IgD-negative memory B cell (primary cell): ENCODE data around the gene PHF21A. TPM values are rescaled to one million over a fixed set of nuclear protein-coding genes. Genes with fewer than 3 reads are reported as not detected.
A peak's percentile ranks its signal among the peaks of the same experiment; 100 is the strongest.
"Not testable (repeated sequence)": the region's sequence is repeated elsewhere in the genome, so short reads cannot be mapped to it uniquely, and the experiment has no call there.

Source experiments
- H3K27ac Mint-ChIP-seq, 3 donors: one replicate each; pipeline ENCODE4 v1.8.0; 2020 to 2022; ENCODE audit warnings: mild to moderate bottlenecking in 3 of 3, mixed read lengths in 3 of 3, moderate library complexity in 1 of 3
- H3K27me3 Mint-ChIP-seq: one replicate; pipeline ENCODE4 v1.8.0; 2021; ENCODE audit warnings: mixed read lengths
- H3K36me3 Mint-ChIP-seq: one replicate; pipeline ENCODE4 v1.8.0; 2020; ENCODE audit warnings: mild to moderate bottlenecking, mixed read lengths
- H3K4me1 Mint-ChIP-seq, 3 donors: one replicate each; pipeline ENCODE4 v1.8.0; 2020 to 2022; ENCODE audit warnings: mixed read lengths in 3 of 3, mild to moderate bottlenecking in 1 of 3
- H3K4me3 Mint-ChIP-seq, 4 donors: one replicate each; pipeline ENCODE4 v1.8.0; 2020 to 2022; ENCODE audit warnings: mild to moderate bottlenecking in 4 of 4, mixed read lengths in 4 of 4, moderate library complexity in 3 of 4
- H3K9me3 Mint-ChIP-seq, 3 donors: one replicate each; pipeline ENCODE4 v1.8.0; 2020 to 2021; ENCODE audit warnings: mixed read lengths in 3 of 3, mild to moderate bottlenecking in 1 of 3
- polyA plus RNA-seq: library from polyadenylated mRNA; unstranded; fragments of 300-500 nt; fragmentation: Illumina TruSeq; gene quantifications from one replicate; pipeline ENCODE4 v1.2.3, GENCODE V29; 2021

The PHF21A gene
- polyA plus RNA-seq, 1 donor from 2014 or later, result 17.2 TPM

GRCh38 chr11:46014168-46014567 lies 107.1 kb downstream of the PHF21A start:
- H3K27me3 Mint-ChIP-seq, H3K4me1 Mint-ChIP-seq, H3K4me3 Mint-ChIP-seq, H3K36me3 Mint-ChIP-seq, H3K27ac Mint-ChIP-seq, H3K9me3 Mint-ChIP-seq: not testable (repeated sequence)

GRCh38 chr11:46012185-46012584 lies 109.1 kb downstream of the PHF21A start:
- Mint-ChIP-seq H3K36me3 (no peaks in the 10 kb centered on the region), H3K4me1 (no peaks in the 10 kb centered on the region), H3K27ac (peak overlapping the region in 1 of 3 donors; percentile 0), H3K27me3 (no peaks in the 10 kb centered on the region), H3K4me3 (no peak overlapping the region), H3K9me3 (no peaks in the 10 kb centered on the region)

- peaks cover 2 to 6% (median 2%) of the 10 kb centered on the region in 3 donors for H3K4me1 Mint-ChIP-seq
- H3K4me3 Mint-ChIP-seq, result no peak overlapping the region
- H3K9me3 Mint-ChIP-seq, result no peaks in the 10 kb centered on the region
- no peak overlapping the region for H3K27ac Mint-ChIP-seq
- H3K27me3 Mint-ChIP-seq, result no peaks in the 10 kb centered on the region
- H3K36me3 Mint-ChIP-seq, result no peaks in the 10 kb centered on the region
Measured at GRCh38 chr11:46010100-46010499, 111.2 kb downstream of the PHF21A start.

- Mint-ChIP-seq H3K36me3 (no peaks in the 10 kb centered on the region), H3K9me3 (no peaks in the 10 kb centered on the region), H3K27me3 (no peaks in the 10 kb centered on the region), H3K27ac (no peak overlapping the region), H3K4me3 (no peak overlapping the region), H3K4me1 (peaks cover 2 to 6% (median 3%) of the 10 kb centered on the region in 3 donors)
Measured at GRCh38 chr11:46009647-46010046, 111.6 kb downstream of the PHF21A start.

- Mint-ChIP-seq H3K4me1 (peaks cover 2 to 6% (median 4%) of the 10 kb centered on the region in 3 donors), H3K4me3 (no peak overlapping the region), H3K27me3 (no peaks in the 10 kb centered on the region), H3K9me3 (no peaks in the 10 kb centered on the region), H3K36me3 (no peaks in the 10 kb centered on the region), H3K27ac (peak overlapping the region in 1 of 3 donors; percentile 48)
Measured at GRCh38 chr11:46006418-46007070, 114.7 kb downstream of the PHF21A start.

- Mint-ChIP-seq H3K27ac (no peak overlapping the region), H3K4me1 (peaks cover 2 to 6% (median 4%) of the 10 kb centered on the region in 3 donors), H3K36me3 (no peaks in the 10 kb centered on the region), H3K9me3 (no peaks in the 10 kb centered on the region), H3K4me3 (no peak overlapping the region), H3K27me3 (no peaks in the 10 kb centered on the region)
Measured at GRCh38 chr11:46003572-46003971, 117.7 kb downstream of the PHF21A start.

DNA sequence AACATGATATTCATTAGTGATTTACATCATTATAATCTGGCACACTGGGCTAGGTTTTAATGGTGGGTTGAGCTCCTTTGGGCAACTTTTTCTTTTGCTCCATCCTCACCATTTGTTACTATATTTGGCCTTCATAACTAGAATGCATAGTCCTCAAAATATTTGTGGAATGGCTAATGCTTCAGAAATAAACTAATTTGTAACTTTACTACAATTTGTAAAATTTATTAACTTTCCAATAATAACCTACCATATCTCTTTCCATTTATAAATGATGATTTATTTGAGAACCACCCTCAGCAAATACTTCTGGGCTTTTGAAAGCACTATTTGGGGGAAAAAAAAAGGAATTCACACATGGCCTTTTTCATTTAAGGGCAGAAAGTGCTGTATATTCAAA lies 119.1 kb downstream of the PHF21A start:
- Mint-ChIP-seq H3K27me3 (no peaks in the 10 kb centered on the region), H3K27ac (no peak overlapping the region), H3K4me1 (peaks cover 2 to 9% (median 4%) of the 10 kb centered on the region in 3 donors), H3K9me3 (no peaks in the 10 kb centered on the region), H3K4me3 (no peak overlapping the region), H3K36me3 (no peaks in the 10 kb centered on the region)

- Mint-ChIP-seq H3K4me1 (peaks cover 2 to 7% (median 4%) of the 10 kb centered on the region in 3 donors), H3K36me3 (no peaks in the 10 kb centered on the region), H3K27ac (no peak overlapping the region), H3K9me3 (no peaks in the 10 kb centered on the region), H3K4me3 (no peak overlapping the region), H3K27me3 (no peaks in the 10 kb centered on the region)
Measured at GRCh38 chr11:46001448-46001914, 119.8 kb downstream of the PHF21A start.

GRCh38 chr11:45997599-45997998 lies 123.7 kb downstream of the PHF21A start:
- Mint-ChIP-seq H3K9me3 (no peaks in the 10 kb centered on the region), H3K27ac (no peak overlapping the region), H3K27me3 (no peaks in the 10 kb centered on the region), H3K4me3 (no peak overlapping the region), H3K36me3 (no peaks in the 10 kb centered on the region), H3K4me1 (peaks cover 0 to 5% (median 4%) of the 10 kb centered on the region in 3 donors)

DNA sequence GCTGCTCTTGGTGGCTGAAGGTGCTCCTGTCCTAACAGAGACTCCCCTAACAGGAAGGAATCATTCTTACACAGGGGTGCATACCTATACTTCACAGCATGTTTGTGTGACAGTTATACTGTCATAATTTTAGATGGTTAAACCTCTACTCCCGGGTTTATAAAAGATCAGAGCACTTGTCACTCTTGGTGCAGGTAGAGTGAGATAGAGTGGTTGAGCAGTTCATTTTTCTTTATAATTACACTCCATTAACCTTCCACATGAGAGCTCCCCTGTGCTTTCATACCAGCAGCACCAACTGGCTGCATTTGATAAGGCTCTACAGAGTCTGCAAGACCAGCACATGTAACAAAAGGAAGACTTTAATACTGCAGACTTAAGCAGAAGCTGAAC lies 125.9 kb downstream of the PHF21A start:
- Mint-ChIP-seq H3K27ac (no peak overlapping the region), H3K9me3 (no peaks in the 10 kb centered on the region), H3K4me1 (peaks cover 4 to 10% (median 7%) of the 10 kb centered on the region in 3 donors), H3K4me3 (no peak overlapping the region), H3K27me3 (no peaks in the 10 kb centered on the region), H3K36me3 (no peaks in the 10 kb centered on the region)

DNA sequence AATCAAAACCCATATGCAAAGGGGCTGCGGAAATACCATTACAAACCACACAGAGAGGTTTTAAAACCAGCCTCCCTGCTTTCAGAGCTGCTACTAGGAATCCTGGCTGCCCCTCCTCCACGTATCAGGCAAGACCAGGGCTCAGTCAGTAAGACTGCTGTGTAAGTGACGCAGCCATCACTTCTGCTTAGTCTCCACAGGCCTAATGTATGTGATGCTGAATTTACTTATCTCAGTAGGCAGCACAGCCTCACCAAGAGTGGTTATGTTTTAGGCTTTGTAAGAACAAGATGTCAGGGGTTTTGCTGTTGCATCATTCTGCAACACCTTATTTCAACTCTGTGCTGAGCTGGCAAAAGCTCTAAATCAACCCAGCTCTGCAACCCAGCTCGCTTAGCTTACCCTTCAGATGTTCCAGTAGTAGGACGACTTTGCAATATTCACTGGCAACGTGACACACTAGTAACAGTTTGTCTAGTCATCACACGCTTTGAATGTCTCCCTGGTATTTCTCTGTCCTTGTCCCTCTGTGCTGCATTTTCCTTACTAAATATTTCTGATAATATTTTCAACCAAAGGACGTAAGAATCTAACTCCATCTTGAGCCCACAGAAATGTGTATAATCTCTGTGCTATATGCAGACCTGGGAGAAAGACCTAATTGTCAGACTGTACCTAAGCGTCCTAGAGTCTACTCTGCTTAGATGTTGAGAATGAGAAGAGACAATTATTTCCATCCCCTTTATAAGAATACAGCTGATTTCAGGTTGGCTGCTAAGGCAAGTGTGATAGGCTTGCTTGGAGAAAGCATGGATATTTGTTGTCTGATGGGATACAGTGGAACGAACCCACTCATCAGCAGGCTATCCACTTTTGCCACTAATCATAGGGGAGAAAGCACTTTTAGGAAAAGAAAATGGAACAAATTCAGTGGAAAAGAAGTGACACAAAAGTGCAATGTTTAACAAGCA lies 126.6 kb downstream of the PHF21A start:
- H3K4me1 Mint-ChIP-seq, result peaks cover 4 to 10% (median 8%) of the 10 kb centered on the region in 3 donors
- no peaks in the 10 kb centered on the region for H3K27me3 Mint-ChIP-seq
- H3K9me3 Mint-ChIP-seq, result no peaks in the 10 kb centered on the region
- no peaks in the 10 kb centered on the region for H3K36me3 Mint-ChIP-seq
- H3K4me3 Mint-ChIP-seq, result no peak overlapping the region
- peak overlapping the region in 1 of 3 donors; percentile 19 for H3K27ac Mint-ChIP-seq

- no peaks in the 10 kb centered on the region for H3K36me3 Mint-ChIP-seq
Measured at GRCh38 chr11:45993531-45994001, 127.7 kb downstream of the PHF21A start.

GRCh38 chr11:45988921-45989320 lies 132.3 kb downstream of the PHF21A start:
- Mint-ChIP-seq H3K27me3 (no peaks in the 10 kb centered on the region), H3K27ac (no peak overlapping the region), H3K36me3 (no peaks in the 10 kb centered on the region), H3K4me1 (peaks cover 7 to 21% (median 9%) of the 10 kb centered on the region in 3 donors), H3K4me3 (no peak overlapping the region), H3K9me3 (no peaks in the 10 kb centered on the region)

More at GRCh38 chr11:45993531-45994001, 127.7 kb downstream of the PHF21A start:
- Mint-ChIP-seq H3K27me3 (no peaks in the 10 kb centered on the region), H3K4me3 (no peak overlapping the region), H3K27ac (peak overlapping the region in 1 of 3 donors; percentile 25), H3K4me1 (peaks cover 4 to 10% (median 8%) of the 10 kb centered on the region in 3 donors), H3K9me3 (no peaks in the 10 kb centered on the region)

DNA sequence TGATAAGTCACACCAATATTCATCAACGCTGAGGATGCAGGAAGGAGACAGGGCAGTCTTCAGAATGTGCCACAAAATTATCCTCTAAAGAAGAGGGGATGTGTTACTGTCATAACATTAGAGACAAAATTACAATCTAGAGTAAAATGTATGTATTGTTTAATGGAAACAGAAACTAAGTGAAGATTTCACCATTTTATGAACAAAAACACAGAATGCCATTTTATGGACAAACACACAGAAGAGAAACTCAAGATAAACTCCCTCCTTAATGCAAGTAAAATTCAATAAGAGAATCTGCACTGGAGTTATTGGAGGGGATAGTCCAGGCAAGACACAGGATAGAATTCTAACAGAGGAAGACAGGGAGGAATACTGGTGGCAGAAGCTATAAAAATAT lies 136.0 kb downstream of the PHF21A start:
- Mint-ChIP-seq H3K9me3 (no peaks in the 10 kb centered on the region), H3K4me3 (no peak overlapping the region), H3K36me3 (peaks cover 5% of the 10 kb centered on the region), H3K4me1 (peaks cover 10 to 15% (median 14%) of the 10 kb centered on the region in 3 donors), H3K27ac (no peak overlapping the region), H3K27me3 (no peaks in the 10 kb centered on the region)

DNA sequence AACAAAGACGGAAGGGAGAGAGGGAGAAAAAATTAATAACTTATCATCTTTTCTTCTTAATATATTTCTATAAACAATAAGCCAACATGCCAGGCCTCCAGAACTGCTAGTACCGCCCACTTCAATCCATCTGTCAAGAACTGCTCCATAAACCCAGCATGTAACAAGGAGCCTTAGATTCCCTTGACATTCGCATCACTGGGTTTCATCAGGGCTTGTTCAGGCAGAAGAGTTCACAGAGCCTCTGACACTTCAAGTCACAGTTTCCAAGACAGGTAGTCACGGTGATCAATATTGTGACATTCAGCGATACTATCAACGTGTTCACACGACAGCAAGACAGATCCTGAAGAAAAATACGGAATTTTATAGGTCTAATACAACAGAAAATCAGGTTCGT lies 137.1 kb downstream of the PHF21A start:
- Mint-ChIP-seq H3K27ac (no peak overlapping the region), H3K9me3 (no peaks in the 10 kb centered on the region), H3K36me3 (peaks cover 5% of the 10 kb centered on the region), H3K4me1 (peaks cover 10 to 14% (median 14%) of the 10 kb centered on the region in 3 donors), H3K4me3 (no peak overlapping the region), H3K27me3 (no peaks in the 10 kb centered on the region)
